ENCODE measurements around the gene HMGCL. TPM values are rescaled to one million over a fixed set of nuclear protein-coding genes. Genes with fewer than 3 reads are reported as not detected.

Gene HMGCL
- total and polyA plus RNA-seq, 2 of the 13 experiments (the other 11 are each of a cell fraction or from before 2014, with no cell fraction given), result 21.3 to 41.4 TPM

DNA sequence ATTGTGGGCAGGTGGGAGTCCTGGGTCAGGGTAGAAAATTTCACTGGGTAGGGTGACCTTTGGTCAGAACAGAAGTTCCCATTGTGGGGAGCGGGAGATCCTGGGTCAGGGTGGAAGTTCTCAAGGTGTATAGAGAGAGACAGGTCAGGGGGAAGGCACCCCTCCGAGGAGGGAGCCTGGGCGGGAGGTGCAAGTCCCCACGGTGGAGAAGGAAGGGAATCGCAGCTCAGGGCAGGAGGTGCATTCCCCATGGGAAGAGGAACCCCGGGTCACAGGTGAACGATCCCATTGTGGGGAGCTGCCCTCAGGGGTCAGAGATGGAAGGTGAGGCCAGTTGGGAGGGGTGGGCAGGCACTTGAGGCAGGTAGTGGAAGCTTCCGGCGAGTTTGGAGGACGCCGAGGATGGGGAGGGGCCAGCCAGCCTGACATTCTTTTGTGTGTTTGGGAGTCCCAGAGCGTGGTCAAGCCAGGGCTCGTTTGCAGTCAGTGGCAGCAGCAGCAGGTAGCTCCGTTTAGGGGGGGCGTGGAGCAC is 33.6 kb downstream of the HMGCL start (continued):
- TF ChIP-seq, protein P1, sequence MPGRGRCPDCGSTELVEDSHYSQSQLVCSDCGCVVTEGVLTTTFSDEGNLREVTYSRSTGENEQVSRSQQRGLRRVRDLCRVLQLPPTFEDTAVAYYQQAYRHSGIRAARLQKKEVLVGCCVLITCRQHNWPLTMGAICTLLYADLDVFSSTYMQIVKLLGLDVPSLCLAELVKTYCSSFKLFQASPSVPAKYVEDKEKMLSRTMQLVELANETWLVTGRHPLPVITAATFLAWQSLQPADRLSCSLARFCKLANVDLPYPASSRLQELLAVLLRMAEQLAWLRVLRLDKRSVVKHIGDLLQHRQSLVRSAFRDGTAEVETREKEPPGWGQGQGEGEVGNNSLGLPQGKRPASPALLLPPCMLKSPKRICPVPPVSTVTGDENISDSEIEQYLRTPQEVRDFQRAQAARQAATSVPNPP (CRISPR knock-in tag; IDR thresholded peaks at IDR 0.05), result no peak
- no peak for TF ChIP-seq FOXK1 (CRISPR knock-in tag; IDR thresholded peaks at IDR 0.05; ENCODE audit: borderline replicate concordance, low read depth)
- TF ChIP-seq, protein P2, sequence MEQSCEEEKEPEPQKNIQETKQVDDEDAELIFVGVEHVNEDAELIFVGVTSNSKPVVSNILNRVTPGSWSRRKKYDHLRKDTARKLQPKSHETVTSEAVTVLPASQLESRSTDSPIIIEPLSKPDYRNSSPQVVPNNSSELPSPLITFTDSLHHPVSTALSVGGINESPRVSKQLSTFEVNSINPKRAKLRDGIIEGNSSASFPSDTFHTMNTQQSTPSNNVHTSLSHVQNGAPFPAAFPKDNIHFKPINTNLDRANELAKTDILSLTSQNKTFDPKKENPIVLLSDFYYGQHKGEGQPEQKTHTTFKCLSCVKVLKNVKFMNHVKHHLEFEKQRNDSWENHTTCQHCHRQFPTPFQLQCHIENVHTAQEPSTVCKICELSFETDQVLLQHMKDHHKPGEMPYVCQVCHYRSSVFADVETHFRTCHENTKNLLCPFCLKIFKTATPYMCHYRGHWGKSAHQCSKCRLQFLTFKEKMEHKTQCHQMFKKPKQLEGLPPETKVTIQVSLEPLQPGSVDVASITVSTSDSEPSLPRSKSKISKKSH (CRISPR knock-in tag; IDR thresholded peaks at IDR 0.05; ENCODE audit: borderline replicate concordance), result no peak
- no peak for TF ChIP-seq ZNF790 (CRISPR knock-in tag; IDR thresholded peaks at IDR 0.05; ENCODE audit: borderline replicate concordance)
- no peak for TF ChIP-seq ZNF749 (CRISPR knock-in tag; IDR thresholded peaks at IDR 0.05; ENCODE audit: borderline replicate concordance)
- TF ChIP-seq KDM5A (IDR thresholded peaks at IDR 0.05; ENCODE audit: borderline replicate concordance, low read length), result no peak
- TF ChIP-seq TFDP2 (CRISPR knock-in tag; IDR thresholded peaks at IDR 0.05), result no peak
- no peak for TF ChIP-seq ATF7 (IDR thresholded peaks at IDR 0.05)
- no peak for TF ChIP-seq ATF7 (CRISPR knock-in tag; IDR thresholded peaks at IDR 0.05)
- TF ChIP-seq TBL1XR1 (IDR thresholded peaks at IDR 0.05; ENCODE audit: borderline replicate concordance, low read length, partially characterized antibody), result no peak
- no peak for TF ChIP-seq ZNF430 (CRISPR knock-in tag; IDR thresholded peaks at IDR 0.05)
- TF ChIP-seq RBAK (CRISPR knock-in tag; IDR thresholded peaks at IDR 0.05), result no peak
- TF ChIP-seq SAP130 (CRISPR knock-in tag; IDR thresholded peaks at IDR 0.05; ENCODE audit: low read depth), result peak; percentile 52; the same call in 1 of the 2 replicates
- TF ChIP-seq ZNF20 (CRISPR knock-in tag; IDR thresholded peaks at IDR 0.05), result peak; percentile 51; the same call in 1 of the 2 replicates
- TF ChIP-seq CREBL2 (CRISPR knock-in tag; IDR thresholded peaks at IDR 0.05; ENCODE audit: borderline replicate concordance), result no peak
- TF ChIP-seq DNMT1 (CRISPR knock-in tag; IDR thresholded peaks at IDR 0.05), result 0 out of 2 replicates have a peak, but pooled peaks have one; percentile 33
- TF ChIP-seq KMT2B (CRISPR knock-in tag; IDR thresholded peaks at IDR 0.05), result no peak
